ENCODE data around the gene MARCKS.
"Not testable (repeated sequence)": the region's sequence is repeated elsewhere in the genome, so short reads cannot be mapped to it uniquely, and the experiment has no call there.

MARCKS gene

GRCh38 chr6:113907102-113907815 lies 50.1 kb downstream of the MARCKS start:
- DNase-seq (ENCODE audit: low spot score): no peak
- in situ Hi-C loops (cut with MboI; ENCODE audit: low sequenced_read_pairs, unreplicated experiment): loop anchor here (10.0 kb wide), 1 partner anchor 1122 kb away; no protein-coding TSS in a partner anchor
- no peak for TF ChIP-seq CTCF (IDR thresholded peaks at IDR 0.05; ENCODE audit: borderline replicate concordance, control extremely low read depth, extremely low read depth, insufficient read depth, missing control alignments)

GRCh38 chr6:113908801-113909200 lies 51.7 kb downstream of the MARCKS start:
- in situ Hi-C loops (cut with MboI; ENCODE audit: low sequenced_read_pairs, unreplicated experiment): loop anchor here (10.0 kb wide), 1 partner anchor 1124 kb away; no protein-coding TSS in a partner anchor
- TF ChIP-seq CTCF (IDR thresholded peaks at IDR 0.05; ENCODE audit: borderline replicate concordance, control extremely low read depth, extremely low read depth, insufficient read depth, missing control alignments): no peak
- DNase-seq (ENCODE audit: low spot score): no peak

- peak; percentile 44 for TF ChIP-seq CTCF (IDR thresholded peaks at IDR 0.05; ENCODE audit: borderline replicate concordance, control extremely low read depth, extremely low read depth, insufficient read depth, missing control alignments)
- DNase-seq (ENCODE audit: low spot score): peak; percentile 72
- in situ Hi-C loops (cut with MboI; ENCODE audit: low sequenced_read_pairs, unreplicated experiment): loop anchor here (10.0 kb wide), 1 partner anchor 1125 kb away; no protein-coding TSS in a partner anchor
Measured at GRCh38 chr6:113909224-113909856, 52.2 kb downstream of the MARCKS start.

GRCh38 chr6:113910285-113910684 lies 53.1 kb downstream of the MARCKS start:
- DNase-seq (ENCODE audit: low spot score); in situ Hi-C loops (cut with MboI; ENCODE audit: low sequenced_read_pairs, unreplicated experiment): not testable (repeated sequence)
